NCI-H524 (cell line): ENCODE data around the gene PCBP3.
"Not testable (repeated sequence)": the region's sequence is repeated elsewhere in the genome, so short reads cannot be mapped to it uniquely, and the experiment has no call there.

ENCODE experiments used
- DNase-seq, 2 experiments: peaks; one replicate each; lab custom pipeline; 2025; lab: John Stamatoyannopoulos, UW

Gene PCBP3

GRCh38 chr21:45635271-45636151 is 8.0 kb upstream of the PCBP3 start:
- no peak for DNase-seq

GRCh38 chr21:45636459-45636858 is 7.1 kb upstream of the PCBP3 start:
- DNase-seq = no peak

GRCh38 chr21:45636951-45637646 is 6.4 kb upstream of the PCBP3 start:
- DNase-seq = no peak

GRCh38 chr21:45637883-45638282 is 5.6 kb upstream of the PCBP3 start:
- DNase-seq = no peak

- DNase-seq = peak in 1 of 2 experiments; percentile 39
These were observed 4.8 kb upstream of the PCBP3 start for GRCh38 chr21:45638707-45639106.

GRCh38 chr21:45639206-45640000 is 4.1 kb upstream of the PCBP3 start:
- peak; percentile 50 to 79 for DNase-seq

GRCh38 chr21:45640001-45640887 is 3.3 kb upstream of the PCBP3 start:
- no peak for DNase-seq

- no peak for DNase-seq
These were observed 2.5 kb upstream of the PCBP3 start for GRCh38 chr21:45640888-45641479.

GRCh38 chr21:45641480-45642035 is 2.0 kb upstream of the PCBP3 start:
- no peak for DNase-seq

- no peak for DNase-seq
These were observed 1.3 kb upstream of the PCBP3 start for GRCh38 chr21:45642122-45642813.

- DNase-seq = peak; percentile 55 to 85
These were observed 749 bp downstream of the PCBP3 start for GRCh38 chr21:45644041-45644906.

- DNase-seq = no peak
These were observed 8.4 kb downstream of the PCBP3 start for GRCh38 chr21:45651921-45652320.

GRCh38 chr21:45655124-45655523 is 11.6 kb downstream of the PCBP3 start:
- DNase-seq = no peak

- DNase-seq = not testable (repeated sequence)
These were observed 12.6 kb downstream of the PCBP3 start for GRCh38 chr21:45656114-45656513.

- DNase-seq = not testable (repeated sequence)
These were observed 18.5 kb downstream of the PCBP3 start for GRCh38 chr21:45661913-45662622.

GRCh38 chr21:45662623-45663245 is 19.2 kb downstream of the PCBP3 start:
- not testable (repeated sequence) for DNase-seq

GRCh38 chr21:45669382-45669781 is 25.9 kb downstream of the PCBP3 start:
- no peak for DNase-seq

- DNase-seq = peak; percentile 82 to 92
These were observed 27.2 kb downstream of the PCBP3 start for GRCh38 chr21:45670731-45671130.
